ENCODE measurements around the gene SNAPC4. TPM values are rescaled to one million over a fixed set of nuclear protein-coding genes. Genes with fewer than 3 reads are reported as not detected.

SNAPC4 gene
- total and polyA plus RNA-seq, 9 of the 15 experiments (the other 6 are each of a cell fraction or from before 2014, with no cell fraction given): 0.21 to 21.8 (median 8.8) TPM

GRCh38 chr9:136410500-136411287 is 10.7 kb upstream of the SNAPC4 start, which contains the start of the genes ENTR1 and PMPCA (continued):
- TF ChIP-seq MBD1 (CRISPR knock-in tag; IDR thresholded peaks at IDR 0.05) (no peak), ATF2 (CRISPR knock-in tag; IDR thresholded peaks at IDR 0.05) (no peak), CBX3 (IDR thresholded peaks at IDR 0.05; ENCODE audit: borderline replicate concordance in 1 of 2, low read length in 2 of 2) (no peak), TAF9B (IDR thresholded peaks at IDR 0.05; ENCODE audit: partially characterized antibody) (peak; percentile 96), FOXJ3 (CRISPR knock-in tag; IDR thresholded peaks at IDR 0.05) (no peak), E4F1 (CRISPR knock-in tag; IDR thresholded peaks at IDR 0.05; ENCODE audit: borderline replicate concordance) (no peak), ZEB2 (IDR thresholded peaks at IDR 0.05) (no peak), ZBTB40 (IDR thresholded peaks at IDR 0.05) (peak; percentile 95), ZBTB40 (CRISPR knock-in tag; IDR thresholded peaks at IDR 0.05) (no peak), ZNF449 (CRISPR knock-in tag; IDR thresholded peaks at IDR 0.05) (no peak)
